Stimulated activated CD4-positive, alpha-beta T cell treated with anti-CD3 and anti-CD28 coated beads, Interleukin-4, amount 100 ng/mL, for 48 hours (primary cell): ENCODE measurements around the gene FHIP1A.
"Not testable (repeated sequence)": the region's sequence is repeated elsewhere in the genome, so short reads cannot be mapped to it uniquely, and the experiment has no call there.

Source experiments
- DNase-seq, 2 donors: peaks; one replicate each; pipeline ENCODE4 v3.0.0-alpha.2; 2020; ENCODE audit warnings: low read depth in 2 of 2

The FHIP1A gene

GRCh38 chr4:151408630-151409469, at the start of gene FHIP1A:
TSS of gene FHIP1A (plus strand) at chr4:151409176. CDS start at chr4:151566260, 157,084 bp downstream.
- DNase-seq: peak; percentile 67 to 68

GRCh38 chr4:151359576-151359975, 49.4 kb upstream of the FHIP1A start:
- no peak for DNase-seq

- no peak for DNase-seq
Observed at GRCh38 chr4:151361126-151361525, 47.9 kb upstream of the FHIP1A start.

- no peak for DNase-seq
Observed at GRCh38 chr4:151361966-151362365, 47.0 kb upstream of the FHIP1A start.

DNA sequence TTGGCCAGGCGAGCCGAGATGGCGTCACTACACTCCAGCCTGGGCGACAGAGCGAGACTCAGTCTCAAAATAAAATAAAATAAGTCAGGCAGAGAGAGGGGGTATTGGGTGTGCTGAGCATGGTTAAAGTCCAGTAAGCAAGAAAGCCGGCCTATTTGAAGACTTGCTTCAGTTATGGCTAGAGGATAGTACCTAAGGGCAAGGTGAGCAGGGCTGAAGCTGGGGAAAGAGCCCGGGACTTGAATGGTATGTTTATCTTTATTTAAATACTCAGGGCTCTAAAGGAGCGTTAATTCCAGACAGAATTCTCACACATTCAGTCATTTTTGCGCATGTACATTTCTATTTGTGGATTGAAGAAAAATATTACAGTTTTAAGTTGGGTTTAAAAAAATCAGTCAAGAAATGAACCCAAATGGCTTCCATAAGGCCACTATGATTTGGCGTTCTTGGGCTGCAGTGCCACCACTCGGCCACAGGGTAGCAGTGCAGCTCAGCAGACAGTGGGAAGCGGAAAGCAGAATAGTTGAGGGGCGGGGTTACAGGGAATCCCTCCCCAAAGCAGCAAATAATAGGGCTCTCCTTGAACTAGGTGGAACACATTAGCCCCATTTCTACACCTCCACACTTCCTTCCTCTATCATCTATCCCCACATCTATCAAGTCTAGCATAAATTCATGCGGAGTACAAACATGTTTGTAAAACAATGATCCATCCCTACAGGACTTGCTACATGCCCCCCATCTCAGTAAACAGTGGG, 46.4 kb upstream of the FHIP1A start:
- peak; percentile 70 to 73 for DNase-seq

DNA sequence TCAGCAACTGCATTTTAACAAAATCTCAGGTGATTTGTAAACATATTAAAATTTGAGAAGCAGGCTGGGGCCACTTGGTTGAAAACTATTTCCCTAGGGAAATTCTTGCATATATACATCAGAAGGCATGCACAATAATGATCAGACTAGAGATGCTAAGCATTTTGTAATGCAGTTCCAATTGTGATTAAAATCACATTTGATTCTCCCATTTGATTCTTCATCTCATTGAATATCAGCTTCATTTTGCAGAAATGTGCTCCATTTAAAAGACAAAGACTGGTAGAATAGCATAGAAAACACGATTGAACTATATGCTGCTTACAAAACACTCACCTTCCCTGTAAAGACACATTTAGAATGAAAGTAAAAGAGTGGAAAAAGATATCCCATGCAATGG, 32.4 kb upstream of the FHIP1A start:
- DNase-seq: no peak

DNA sequence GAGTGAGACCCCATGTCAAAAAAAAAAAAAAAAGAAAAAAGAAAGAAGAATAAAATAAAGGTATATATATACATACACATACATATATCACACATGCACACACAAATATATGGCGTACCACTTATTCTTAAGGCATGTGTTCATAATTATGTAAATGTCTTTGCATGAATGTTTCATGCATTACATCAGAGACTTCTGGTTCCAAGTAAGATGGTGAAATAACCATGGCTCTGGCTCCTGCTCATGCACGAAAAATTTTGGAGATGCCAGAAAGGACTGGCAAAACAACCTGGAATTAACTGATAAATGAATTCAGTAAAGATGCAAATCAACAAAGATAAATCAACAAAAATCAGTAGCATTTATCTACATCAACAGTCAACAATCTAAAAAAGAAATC, 19.7 kb upstream of the FHIP1A start:
- no peak for DNase-seq

GRCh38 chr4:151389799-151390198, 19.2 kb upstream of the FHIP1A start:
- DNase-seq: not testable (repeated sequence)

DNA sequence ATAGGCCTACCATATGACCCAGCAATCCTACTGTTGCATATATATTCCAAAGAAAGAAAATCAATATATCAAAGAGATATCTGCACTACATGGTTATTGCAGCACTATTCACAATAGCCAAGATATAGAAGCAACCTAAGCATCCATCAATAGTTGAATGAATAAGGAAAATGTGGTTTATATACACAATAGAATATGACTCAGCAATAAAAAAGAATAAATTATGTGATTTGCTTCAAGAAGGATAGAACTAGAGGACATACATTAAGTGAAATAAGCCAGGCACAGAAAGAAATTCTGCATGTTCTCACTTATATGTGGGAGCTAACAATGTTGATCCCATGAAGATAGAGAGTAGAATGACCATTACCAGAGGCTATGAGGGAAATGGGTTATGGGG, 13.1 kb upstream of the FHIP1A start:
- DNase-seq: no peak

DNA sequence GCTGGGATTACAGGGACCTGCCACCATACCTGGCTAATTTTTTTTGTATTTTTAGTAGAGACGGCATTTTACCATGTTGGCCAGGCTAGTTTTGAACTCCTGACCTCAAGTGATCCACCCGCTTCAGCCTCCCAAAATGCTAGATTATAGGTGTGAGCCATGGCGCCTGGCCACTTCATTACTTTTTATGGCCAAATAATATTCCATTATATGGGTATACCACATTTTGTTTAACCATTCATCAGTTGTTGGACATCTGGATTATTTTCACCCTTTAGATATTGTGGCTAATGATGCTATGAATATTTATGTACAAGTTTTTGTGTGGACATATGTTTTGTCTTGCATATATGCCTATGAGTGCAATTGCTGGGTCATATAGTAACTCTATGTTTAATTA, 8.6 kb upstream of the FHIP1A start:
- no peak for DNase-seq

GRCh38 chr4:151401739-151402138, 7.2 kb upstream of the FHIP1A start:
- DNase-seq: no peak

DNA sequence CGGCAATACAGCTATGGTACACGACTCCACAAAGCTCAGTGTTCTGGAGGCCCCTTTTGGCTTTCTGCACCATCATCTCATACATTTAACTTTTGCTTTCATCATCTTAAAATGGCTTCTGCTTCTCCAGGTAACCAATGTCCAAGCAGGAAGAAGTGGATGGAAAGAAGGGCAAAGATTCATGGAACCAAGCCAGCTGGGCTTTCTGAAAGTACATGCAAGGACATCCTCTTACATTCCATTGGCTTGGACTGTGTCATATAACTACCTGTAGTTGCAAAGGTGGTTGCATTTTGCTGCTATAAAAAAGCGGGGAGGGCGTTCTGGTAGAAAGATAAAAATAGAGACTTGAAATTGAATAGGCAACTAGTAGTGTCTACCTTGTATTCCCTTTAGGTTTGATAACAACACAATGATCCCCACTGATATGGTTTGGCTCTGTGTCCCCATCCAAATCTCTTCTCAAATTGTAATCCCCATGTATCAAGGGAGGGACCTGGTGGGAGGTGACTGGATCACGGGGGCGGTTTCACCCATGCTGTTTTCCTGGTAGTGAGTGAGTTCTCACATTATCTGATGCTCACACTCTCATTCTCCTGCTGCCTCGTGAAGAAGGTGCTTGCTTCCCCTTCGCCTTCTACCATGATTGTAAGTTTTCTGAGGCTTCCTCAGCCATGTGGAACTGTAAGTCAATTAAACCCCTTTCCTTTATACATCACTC, 6.7 kb upstream of the FHIP1A start:
- DNase-seq: no peak

DNA sequence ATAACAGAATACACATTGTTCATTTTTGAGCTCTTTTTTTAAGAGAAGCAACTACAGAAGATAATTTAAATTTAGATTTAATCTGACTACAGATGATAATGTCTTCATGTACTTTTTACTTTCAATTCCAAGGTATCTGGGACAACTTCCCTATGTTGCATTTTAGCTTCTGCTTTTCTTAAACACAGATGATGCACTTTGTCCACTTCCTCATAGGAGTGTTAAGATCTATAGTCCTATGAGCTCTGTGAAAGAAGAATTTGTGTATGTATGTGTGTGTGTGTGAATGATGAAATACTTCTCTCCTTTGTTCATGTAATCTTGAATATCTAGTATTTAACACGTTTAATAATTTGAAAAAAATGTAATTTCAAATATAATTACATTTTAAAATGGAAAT, 5.3 kb upstream of the FHIP1A start:
- DNase-seq: no peak

DNA sequence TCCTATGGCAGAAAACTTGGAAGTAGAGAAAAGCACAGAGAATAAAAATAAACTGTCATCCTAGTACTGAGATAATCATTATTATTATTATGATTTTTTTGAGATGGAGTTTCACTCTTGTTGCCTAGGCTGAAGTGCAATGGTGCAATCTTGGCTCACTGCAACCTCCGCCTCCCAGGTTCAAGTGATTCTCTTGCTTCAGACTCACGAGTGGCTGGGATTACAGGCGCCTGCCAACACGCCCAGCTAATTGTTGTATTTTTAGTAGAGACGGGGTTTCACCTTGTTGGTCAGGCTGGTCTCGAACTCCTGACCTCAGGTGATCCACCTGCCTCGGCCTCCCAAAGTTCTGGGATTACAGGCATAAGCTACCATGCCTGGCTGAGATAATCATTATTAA, 4.2 kb upstream of the FHIP1A start:
- not testable (repeated sequence) for DNase-seq

GRCh38 chr4:151407018-151407417, 2.0 kb upstream of the FHIP1A start:
- no peak for DNase-seq

DNA sequence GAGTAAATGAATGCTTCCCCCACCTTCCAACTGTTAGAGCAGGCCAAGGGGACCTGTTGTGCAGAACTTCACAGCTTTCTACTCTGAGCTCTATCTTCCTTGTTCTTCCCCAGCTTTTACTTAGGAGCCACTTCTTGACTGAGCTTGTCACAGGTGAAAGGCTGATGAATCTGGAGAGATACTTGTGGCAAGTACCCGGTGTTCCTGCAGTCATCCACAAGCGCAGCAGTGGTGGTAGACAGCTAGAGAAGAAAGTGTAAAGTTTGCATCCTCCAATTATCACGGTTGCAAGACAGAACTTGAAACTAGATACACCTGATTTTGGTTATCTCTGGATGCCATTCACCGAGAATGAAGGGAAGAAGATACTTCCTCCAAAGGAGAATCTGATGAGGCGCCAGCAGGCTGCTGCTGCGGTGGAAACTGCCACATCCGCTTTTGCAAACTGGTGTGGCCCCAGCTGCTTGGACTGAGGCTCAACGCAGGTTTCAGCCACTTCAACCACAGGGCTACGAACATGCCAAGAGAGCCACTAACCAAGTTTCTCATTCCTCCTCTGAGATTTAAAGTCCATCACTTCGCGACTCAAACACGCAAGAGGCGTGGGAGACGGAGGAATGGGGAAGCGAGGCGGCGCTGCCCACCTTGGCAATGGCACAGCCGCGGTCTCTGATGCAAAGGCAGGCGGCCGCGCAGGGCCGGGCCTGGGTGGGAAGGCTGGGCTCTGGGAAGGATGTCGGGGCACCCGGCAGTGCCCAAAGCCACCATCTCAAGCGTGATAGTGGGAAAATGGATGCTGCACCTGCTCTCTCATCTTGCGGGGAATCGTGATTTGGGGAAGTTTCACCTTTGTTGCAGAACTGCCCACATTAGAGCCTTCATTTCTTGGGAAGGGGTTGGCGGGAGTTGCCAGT, 1.3 kb upstream of the FHIP1A start:
- no peak for DNase-seq

GRCh38 chr4:151408380-151408629, 671 bp upstream of the FHIP1A start:
- DNase-seq: no peak

GRCh38 chr4:151409470-151410313, 716 bp downstream of the FHIP1A start:
- no peak for DNase-seq

DNA sequence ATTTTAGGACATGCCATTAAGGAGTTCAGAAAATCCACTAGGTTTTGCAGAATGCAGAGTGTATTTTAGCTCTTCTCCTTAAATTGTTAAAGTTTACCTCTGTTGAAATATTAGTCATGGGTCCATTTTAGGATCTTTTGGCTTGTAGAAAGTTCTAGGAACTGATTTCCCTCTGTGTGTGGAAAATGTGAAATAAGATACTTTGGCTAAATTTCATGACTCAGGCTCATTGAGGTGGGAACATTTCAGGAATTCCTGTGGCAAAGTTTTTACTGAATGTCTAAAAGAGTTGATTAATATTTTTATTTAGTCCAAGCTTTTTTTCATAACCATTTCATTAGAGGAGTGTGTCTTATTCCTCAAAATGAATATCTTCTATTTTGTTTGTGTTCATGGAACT, 7.0 kb downstream of the FHIP1A start:
- DNase-seq: no peak

- DNase-seq: no peak
Observed at GRCh38 chr4:151417164-151417571, 8.2 kb downstream of the FHIP1A start.
